HG02852 (cell line): Measurements from ENCODE around the gene OPN1MW.
"Not testable (repeated sequence)": the region's sequence is repeated elsewhere in the genome, so short reads cannot be mapped to it uniquely, and the experiment has no call there.

Experiments used
- ATAC-seq: cut with Tn5 transposase; IDR thresholded peaks from one replicate; pipeline ENCODE4 v1.9.1; 2021; ENCODE audit warnings: mild to moderate bottlenecking, moderate library complexity; ENCODE audit not compliant: unreplicated experiment

OPN1MW gene

DNA sequence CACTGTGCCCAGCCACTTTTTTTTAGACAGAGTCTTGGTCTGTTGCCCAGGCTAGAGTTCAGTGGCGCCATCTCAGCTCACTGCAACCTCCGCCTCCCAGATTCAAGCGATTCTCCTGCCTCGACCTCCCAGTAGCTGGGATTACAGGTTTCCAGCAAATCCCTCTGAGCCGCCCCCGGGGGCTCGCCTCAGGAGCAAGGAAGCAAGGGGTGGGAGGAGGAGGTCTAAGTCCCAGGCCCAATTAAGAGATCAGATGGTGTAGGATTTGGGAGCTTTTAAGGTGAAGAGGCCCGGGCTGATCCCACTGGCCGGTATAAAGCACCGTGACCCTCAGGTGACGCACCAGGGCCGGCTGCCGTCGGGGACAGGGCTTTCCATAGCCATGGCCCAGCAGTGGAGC is at the start of gene OPN1MW:
TSS of gene OPN1MW (plus strand) at position 301 of the 400 bp plus-strand sequence. CDS start at position 383, 82 bp downstream.
- not testable (repeated sequence) for ATAC-seq

DNA sequence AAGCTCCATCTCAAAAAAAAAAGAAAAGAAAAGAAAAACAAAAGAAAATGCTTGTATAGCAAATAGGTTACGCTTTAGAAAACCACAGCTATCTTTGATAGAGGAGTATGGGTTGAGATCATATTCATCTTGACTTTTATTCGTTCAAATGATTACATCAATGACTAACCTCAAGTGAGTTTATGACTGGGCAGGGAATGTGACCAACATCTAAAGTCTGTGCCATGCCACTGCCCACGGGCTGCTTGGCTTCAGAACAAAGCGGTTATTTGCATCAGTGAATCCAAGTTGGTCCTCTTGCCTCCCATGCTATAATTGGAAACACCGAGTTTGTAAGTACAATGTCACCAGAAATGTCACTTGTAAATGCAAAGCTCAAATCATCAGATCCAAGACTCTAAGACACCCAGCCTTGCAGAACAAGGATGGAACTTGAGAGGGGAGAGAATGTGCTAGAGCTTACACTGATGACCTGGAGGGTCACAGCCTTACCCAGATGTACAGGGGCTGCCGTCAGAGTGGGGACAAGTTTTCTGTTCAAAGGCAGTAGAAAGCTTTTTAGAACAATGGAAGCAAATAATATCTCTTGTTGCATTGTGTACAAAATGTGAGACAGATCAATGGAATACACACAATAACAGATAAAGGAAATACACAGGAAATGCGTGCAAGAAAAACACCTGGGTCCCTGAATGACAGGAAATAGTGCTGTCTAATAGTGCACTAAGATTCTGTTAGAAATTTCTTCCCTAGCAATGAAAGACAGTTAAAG is 46.8 kb upstream of the OPN1MW start:
- ATAC-seq: no peak

DNA sequence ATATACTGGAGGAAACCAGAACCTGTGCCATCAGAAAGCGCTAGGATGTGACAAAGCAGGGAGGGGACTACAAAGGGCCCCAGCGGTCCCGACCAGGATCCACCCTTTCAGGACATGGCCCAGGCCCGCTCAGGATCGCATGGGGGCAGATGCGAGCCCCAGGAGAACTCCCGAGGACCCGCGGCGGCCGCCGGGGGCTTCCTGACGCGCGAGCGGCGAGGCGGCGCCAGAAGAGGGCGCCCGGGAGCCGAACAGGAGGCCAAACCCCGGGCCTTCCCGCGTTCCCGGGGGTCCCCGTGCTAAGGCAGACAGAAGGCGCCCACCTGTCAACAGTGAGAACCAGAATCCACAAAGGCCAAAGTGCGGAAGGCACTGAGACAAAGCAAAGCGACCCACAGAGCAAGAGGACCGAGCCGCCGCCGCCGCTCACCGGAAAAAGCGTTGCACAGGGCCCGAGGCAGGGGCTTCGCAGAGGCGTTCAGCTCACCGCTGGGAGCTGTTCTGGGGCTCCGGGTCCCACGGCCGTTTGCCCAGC is 45.7 kb upstream of the OPN1MW start:
- no peak for ATAC-seq

GRCh38 chrX:154138857-154139256 is 43.5 kb upstream of the OPN1MW start:
- ATAC-seq: no peak

DNA sequence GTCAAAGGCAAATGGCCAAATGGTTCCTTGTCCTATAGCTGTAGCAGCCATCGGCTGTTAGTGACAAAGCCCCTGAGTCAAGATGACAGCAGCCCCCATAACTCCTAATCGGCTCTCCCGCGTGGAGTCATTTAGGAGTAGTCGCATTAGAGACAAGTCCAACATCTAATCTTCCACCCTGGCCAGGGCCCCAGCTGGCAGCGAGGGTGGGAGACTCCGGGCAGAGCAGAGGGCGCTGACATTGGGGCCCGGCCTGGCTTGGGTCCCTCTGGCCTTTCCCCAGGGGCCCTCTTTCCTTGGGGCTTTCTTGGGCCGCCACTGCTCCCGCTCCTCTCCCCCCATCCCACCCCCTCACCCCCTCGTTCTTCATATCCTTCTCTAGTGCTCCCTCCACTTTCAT is 42.2 kb upstream of the OPN1MW start:
- ATAC-seq: no peak

GRCh38 chrX:154140742-154141141 is 41.7 kb upstream of the OPN1MW start:
- no peak for ATAC-seq

- no peak for ATAC-seq
These were observed 40.0 kb upstream of the OPN1MW start for GRCh38 chrX:154142386-154142785.

- no peak for ATAC-seq
These were observed 39.2 kb upstream of the OPN1MW start for GRCh38 chrX:154142950-154143745.

- not testable (repeated sequence) for ATAC-seq
These were observed 38.4 kb upstream of the OPN1MW start, which contains the start of gene OPN1LW for GRCh38 chrX:154144010-154144409. Gene OPN1LW, plus strand, starts transcription at chrX:154144243. Its CDS starts 41 bp downstream, at chrX:154144284.

DNA sequence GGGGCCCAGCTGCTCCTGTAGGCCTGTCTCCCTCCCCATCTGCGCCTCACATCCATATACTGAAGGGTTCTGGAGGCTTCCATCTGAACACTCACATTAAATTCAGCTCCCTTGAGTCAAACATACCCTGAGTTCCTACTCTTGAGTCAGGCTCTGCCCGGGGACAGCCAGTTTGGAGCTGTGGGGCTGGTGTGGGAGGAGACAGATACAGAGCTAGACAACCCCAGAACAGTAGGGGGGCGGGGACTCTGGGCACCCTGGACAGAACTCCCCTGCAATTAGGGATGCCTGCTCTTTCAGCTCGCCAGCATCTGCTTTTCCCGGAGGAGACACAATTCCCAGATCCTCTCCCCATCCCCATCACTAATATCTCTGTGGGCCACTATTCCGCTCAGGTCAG is 31.4 kb upstream of the OPN1MW start:
- ATAC-seq: not testable (repeated sequence)

GRCh38 chrX:154156221-154156620 is 26.2 kb upstream of the OPN1MW start:
- not testable (repeated sequence) for ATAC-seq

- not testable (repeated sequence) for ATAC-seq
These were observed 25.2 kb upstream of the OPN1MW start for GRCh38 chrX:154157207-154157606.

DNA sequence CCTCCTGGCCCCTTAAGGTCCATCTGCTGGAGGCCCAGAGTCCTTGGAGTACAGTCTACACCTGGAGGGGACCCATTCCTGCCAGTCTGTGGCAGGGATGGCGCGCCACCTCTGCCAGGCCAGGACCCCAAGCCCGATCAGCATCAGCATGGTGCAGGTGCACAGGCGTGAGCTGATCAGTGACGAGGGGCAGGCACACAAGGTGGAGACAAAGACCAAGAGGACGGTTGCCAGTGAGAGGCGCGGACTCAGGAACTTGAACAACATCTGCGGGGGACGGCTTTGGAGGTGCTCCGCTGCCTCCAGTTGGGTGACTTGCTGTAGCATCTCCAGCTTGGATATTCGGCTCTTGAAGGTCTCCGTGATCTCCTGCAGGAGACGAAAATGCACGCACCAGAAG is 23.1 kb upstream of the OPN1MW start:
- not testable (repeated sequence) for ATAC-seq

DNA sequence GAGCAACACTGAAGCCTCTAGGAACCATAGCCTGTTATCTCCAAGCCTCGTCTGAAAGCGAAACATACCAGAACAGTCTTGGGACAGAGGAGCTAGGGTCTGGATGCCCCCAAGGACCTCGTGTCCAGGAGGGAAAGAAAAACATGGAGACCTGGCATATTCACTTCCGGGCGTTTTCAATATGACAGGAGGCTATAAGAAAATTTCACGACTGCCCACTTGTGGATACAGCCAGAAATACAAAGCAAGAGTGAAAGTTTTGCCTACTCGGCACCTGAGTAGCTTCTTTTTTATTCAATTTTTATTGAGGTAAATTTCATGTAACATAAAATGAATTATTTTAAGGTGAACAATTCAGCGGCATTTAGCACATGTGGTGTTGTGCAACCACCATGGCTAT is 17.5 kb upstream of the OPN1MW start:
- ATAC-seq: not testable (repeated sequence)

- not testable (repeated sequence) for ATAC-seq
These were observed 14.0 kb upstream of the OPN1MW start for GRCh38 chrX:154168384-154168783.

- not testable (repeated sequence) for ATAC-seq
These were observed 9.9 kb upstream of the OPN1MW start for GRCh38 chrX:154172535-154172943.

- not testable (repeated sequence) for ATAC-seq
These were observed 8.0 kb upstream of the OPN1MW start for GRCh38 chrX:154174356-154174755.

- ATAC-seq: not testable (repeated sequence)
These were observed 1.4 kb downstream of the OPN1MW start for GRCh38 chrX:154183794-154184193.

- not testable (repeated sequence) for ATAC-seq
These were observed 10.4 kb downstream of the OPN1MW start for GRCh38 chrX:154192846-154193245.

GRCh38 chrX:154194316-154194715 is 11.9 kb downstream of the OPN1MW start:
- not testable (repeated sequence) for ATAC-seq

DNA sequence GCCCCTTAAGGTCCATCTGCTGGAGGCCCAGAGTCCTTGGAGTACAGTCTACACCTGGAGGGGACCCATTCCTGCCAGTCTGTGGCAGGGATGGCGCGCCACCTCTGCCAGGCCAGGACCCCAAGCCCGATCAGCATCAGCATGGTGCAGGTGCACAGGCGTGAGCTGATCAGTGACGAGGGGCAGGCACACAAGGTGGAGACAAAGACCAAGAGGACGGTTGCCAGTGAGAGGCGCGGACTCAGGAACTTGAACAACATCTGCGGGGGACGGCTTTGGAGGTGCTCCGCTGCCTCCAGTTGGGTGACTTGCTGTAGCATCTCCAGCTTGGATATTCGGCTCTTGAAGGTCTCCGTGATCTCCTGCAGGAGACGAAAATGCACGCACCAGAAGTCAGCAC is 14.1 kb downstream of the OPN1MW start:
- not testable (repeated sequence) for ATAC-seq
